ENCODE results near the gene SCARB1. TPM values are rescaled to one million over a fixed set of nuclear protein-coding genes. Genes with fewer than 3 reads are reported as not detected.

Gene SCARB1
- total and polyA plus RNA-seq, 2 of the 13 experiments (the other 11 are each of a cell fraction or from before 2014, with no cell fraction given) = 63.4 to 160 TPM

DNA sequence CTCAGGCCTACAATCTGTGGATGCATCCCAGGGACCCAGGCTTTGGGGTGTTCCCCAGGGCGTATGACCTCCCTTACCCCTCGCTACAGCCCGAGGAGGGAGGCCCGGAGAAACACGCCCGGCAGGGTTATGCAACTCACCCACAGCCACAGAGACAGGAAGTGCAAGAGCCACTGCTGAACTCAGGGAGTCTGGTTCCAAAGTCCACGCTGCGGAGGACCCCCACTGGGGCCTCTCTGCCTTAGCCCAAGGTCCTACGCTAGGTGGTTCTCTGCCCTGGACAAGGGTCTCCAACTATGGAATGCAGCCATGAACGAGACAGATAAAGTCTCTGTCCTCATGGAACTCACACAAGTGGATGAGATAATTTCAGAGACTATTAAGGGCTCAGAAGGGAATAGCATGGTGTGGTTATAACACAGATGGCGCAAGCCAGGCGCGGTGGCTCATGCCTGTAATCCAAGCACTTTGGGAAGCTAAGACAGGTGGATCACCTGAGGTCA is 11.3 kb downstream of the SCARB1 start (continued):
- TF ChIP-seq ZBTB38 (CRISPR knock-in tag; IDR thresholded peaks at IDR 0.05) = peak; percentile 91
- peak; percentile 47; the same call in 1 of the 2 replicates for TF ChIP-seq MAZ (IDR thresholded peaks at IDR 0.05; ENCODE audit: borderline replicate concordance, low read depth, low read length)
- TF ChIP-seq MAZ (CRISPR knock-in tag; IDR thresholded peaks at IDR 0.05; ENCODE audit: low read depth) = no peak
- TF ChIP-seq, protein P1, sequence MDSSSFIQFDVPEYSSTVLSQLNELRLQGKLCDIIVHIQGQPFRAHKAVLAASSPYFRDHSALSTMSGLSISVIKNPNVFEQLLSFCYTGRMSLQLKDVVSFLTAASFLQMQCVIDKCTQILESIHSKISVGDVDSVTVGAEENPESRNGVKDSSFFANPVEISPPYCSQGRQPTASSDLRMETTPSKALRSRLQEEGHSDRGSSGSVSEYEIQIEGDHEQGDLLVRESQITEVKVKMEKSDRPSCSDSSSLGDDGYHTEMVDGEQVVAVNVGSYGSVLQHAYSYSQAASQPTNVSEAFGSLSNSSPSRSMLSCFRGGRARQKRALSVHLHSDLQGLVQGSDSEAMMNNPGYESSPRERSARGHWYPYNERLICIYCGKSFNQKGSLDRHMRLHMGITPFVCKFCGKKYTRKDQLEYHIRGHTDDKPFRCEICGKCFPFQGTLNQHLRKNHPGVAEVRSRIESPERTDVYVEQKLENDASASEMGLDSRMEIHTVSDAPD (CRISPR knock-in tag; IDR thresholded peaks at IDR 0.05) = no peak
- no peak for TF ChIP-seq NCOA1 (CRISPR knock-in tag; IDR thresholded peaks at IDR 0.05)
- TF ChIP-seq, protein P2, sequence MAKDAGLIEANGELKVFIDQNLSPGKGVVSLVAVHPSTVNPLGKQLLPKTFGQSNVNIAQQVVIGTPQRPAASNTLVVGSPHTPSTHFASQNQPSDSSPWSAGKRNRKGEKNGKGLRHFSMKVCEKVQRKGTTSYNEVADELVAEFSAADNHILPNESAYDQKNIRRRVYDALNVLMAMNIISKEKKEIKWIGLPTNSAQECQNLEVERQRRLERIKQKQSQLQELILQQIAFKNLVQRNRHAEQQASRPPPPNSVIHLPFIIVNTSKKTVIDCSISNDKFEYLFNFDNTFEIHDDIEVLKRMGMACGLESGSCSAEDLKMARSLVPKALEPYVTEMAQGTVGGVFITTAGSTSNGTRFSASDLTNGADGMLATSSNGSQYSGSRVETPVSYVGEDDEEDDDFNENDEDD (CRISPR knock-in tag; IDR thresholded peaks at IDR 0.05; ENCODE audit: borderline replicate concordance) = peak; percentile 23; the same call in 1 of the 2 replicates
- TF ChIP-seq, protein P3, sequence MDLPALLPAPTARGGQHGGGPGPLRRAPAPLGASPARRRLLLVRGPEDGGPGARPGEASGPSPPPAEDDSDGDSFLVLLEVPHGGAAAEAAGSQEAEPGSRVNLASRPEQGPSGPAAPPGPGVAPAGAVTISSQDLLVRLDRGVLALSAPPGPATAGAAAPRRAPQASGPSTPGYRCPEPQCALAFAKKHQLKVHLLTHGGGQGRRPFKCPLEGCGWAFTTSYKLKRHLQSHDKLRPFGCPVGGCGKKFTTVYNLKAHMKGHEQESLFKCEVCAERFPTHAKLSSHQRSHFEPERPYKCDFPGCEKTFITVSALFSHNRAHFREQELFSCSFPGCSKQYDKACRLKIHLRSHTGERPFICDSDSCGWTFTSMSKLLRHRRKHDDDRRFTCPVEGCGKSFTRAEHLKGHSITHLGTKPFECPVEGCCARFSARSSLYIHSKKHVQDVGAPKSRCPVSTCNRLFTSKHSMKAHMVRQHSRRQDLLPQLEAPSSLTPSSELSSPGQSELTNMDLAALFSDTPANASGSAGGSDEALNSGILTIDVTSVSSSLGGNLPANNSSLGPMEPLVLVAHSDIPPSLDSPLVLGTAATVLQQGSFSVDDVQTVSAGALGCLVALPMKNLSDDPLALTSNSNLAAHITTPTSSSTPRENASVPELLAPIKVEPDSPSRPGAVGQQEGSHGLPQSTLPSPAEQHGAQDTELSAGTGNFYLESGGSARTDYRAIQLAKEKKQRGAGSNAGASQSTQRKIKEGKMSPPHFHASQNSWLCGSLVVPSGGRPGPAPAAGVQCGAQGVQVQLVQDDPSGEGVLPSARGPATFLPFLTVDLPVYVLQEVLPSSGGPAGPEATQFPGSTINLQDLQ (CRISPR knock-in tag; IDR thresholded peaks at IDR 0.05) = no peak
- no peak for TF ChIP-seq RFX5 (IDR thresholded peaks at IDR 0.05; ENCODE audit: low read depth, low read length)
- peak; percentile 37 to 63; a peak in 3 of 4 replicates for TF ChIP-seq NR2F1 (CRISPR knock-in tag; IDR thresholded peaks at IDR 0.05)
- TF ChIP-seq CBFB (CRISPR knock-in tag; IDR thresholded peaks at IDR 0.05) = peak; percentile 77
- TF ChIP-seq CREM (IDR thresholded peaks at IDR 0.05) = peak; percentile 78; the same call in 1 of the 2 replicates
- TF ChIP-seq CREM (CRISPR knock-in tag; IDR thresholded peaks at IDR 0.05) = no peak
- TF ChIP-seq, protein P4, sequence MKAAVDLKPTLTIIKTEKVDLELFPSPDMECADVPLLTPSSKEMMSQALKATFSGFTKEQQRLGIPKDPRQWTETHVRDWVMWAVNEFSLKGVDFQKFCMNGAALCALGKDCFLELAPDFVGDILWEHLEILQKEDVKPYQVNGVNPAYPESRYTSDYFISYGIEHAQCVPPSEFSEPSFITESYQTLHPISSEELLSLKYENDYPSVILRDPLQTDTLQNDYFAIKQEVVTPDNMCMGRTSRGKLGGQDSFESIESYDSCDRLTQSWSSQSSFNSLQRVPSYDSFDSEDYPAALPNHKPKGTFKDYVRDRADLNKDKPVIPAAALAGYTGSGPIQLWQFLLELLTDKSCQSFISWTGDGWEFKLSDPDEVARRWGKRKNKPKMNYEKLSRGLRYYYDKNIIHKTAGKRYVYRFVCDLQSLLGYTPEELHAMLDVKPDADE (CRISPR knock-in tag; IDR thresholded peaks at IDR 0.05) = no peak
- TF ChIP-seq, protein P5, sequence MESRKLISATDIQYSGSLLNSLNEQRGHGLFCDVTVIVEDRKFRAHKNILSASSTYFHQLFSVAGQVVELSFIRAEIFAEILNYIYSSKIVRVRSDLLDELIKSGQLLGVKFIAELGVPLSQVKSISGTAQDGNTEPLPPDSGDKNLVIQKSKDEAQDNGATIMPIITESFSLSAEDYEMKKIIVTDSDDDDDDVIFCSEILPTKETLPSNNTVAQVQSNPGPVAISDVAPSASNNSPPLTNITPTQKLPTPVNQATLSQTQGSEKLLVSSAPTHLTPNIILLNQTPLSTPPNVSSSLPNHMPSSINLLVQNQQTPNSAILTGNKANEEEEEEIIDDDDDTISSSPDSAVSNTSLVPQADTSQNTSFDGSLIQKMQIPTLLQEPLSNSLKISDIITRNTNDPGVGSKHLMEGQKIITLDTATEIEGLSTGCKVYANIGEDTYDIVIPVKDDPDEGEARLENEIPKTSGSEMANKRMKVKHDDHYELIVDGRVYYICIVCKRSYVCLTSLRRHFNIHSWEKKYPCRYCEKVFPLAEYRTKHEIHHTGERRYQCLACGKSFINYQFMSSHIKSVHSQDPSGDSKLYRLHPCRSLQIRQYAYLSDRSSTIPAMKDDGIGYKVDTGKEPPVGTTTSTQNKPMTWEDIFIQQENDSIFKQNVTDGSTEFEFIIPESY (CRISPR knock-in tag; IDR thresholded peaks at IDR 0.05) = peak; percentile 88
- TF ChIP-seq, protein P6, sequence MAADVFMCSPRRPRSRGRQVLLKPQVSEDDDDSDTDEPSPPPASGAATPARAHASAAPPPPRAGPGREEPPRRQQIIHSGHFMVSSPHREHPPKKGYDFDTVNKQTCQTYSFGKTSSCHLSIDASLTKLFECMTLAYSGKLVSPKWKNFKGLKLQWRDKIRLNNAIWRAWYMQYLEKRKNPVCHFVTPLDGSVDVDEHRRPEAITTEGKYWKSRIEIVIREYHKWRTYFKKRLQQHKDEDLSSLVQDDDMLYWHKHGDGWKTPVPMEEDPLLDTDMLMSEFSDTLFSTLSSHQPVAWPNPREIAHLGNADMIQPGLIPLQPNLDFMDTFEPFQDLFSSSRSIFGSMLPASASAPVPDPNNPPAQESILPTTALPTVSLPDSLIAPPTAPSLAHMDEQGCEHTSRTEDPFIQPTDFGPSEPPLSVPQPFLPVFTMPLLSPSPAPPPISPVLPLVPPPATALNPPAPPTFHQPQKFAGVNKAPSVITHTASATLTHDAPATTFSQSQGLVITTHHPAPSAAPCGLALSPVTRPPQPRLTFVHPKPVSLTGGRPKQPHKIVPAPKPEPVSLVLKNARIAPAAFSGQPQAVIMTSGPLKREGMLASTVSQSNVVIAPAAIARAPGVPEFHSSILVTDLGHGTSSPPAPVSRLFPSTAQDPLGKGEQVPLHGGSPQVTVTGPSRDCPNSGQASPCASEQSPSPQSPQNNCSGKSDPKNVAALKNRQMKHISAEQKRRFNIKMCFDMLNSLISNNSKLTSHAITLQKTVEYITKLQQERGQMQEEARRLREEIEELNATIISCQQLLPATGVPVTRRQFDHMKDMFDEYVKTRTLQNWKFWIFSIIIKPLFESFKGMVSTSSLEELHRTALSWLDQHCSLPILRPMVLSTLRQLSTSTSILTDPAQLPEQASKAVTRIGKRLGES (CRISPR knock-in tag; IDR thresholded peaks at IDR 0.05; ENCODE audit: borderline replicate concordance) = no peak
- TF ChIP-seq, protein P7, sequence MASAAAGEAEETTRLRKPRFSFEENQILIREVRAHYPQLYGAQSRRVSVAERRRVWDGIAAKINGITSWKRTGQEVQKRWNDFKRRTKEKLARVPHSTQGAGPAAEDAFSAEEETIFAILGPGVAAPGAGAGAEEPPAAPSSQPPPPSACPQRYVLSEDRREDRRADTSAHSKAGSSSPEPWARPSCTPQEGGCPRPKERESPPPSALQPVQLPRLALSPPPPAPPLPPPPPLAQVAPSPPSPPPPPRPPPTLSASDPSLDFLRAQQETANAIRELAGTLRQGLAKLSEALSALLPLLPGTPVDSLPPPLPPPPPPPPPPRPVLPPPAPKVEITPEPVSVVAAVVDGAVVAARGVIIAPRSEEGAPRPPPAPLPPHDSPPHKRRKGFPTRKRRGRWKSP (CRISPR knock-in tag; IDR thresholded peaks at IDR 0.05) = 0 out of 2 replicates have a peak, but pooled peaks have one; percentile 53
- no peak for TF ChIP-seq ZMAT3 (CRISPR knock-in tag; conservative IDR thresholded peaks at IDR 0.05)
